ENCODE data around the gene ARRB2.

Gene ARRB2

DNA sequence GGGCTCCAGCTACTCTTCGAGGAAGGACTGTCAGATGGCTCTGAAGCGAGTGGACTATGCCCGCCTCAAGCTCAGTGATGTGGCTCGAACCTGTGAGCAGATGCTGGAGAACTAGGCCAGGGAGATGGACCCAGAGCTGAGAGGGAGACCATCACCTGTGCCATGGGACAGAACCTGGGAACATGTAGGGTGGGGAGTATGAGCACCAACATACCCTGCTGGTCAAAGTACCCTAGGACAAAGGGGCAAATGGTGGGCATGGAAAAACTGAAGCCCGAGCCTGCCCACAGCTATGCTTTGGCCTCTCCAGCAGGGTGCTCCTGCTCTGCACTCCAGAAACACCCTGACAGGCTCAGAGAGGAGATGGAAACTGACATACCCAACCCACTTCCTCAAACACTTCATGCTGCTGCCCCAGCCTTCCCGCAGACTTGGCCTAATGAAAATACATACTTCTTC lies 22.7 kb downstream of the ARRB2 start:
- DNase-seq, result no peak

DNA sequence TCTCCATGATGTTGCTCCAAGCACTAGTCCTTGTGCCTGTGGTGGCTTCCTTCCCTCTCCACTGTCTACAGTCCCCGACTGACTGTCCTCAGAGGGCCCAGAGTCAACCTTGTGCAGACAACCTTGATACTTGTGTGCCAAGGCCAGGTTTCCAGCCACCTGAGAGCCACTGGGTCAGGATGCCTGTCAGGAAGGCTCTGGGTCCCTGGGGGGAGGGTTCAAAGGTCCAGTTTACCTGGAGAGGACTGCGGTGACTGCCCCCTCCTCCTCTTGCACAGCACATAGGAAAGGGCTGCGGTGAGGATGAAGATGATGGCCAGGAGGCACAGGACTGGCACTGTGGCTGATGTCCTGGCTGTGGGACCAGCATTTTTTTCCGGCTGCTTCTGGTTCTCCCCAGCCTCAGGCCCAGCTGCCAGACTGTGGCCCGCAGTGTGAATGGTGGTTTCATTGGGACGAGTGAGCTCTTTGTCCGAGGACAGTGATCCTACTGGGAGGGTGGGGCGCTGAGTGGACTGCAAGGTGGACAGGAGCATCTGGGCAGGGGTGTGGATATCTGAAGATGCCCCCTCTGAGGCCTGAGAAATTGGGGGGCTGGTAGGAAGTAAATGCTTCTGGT lies 24.5 kb downstream of the ARRB2 start:
- no peak for DNase-seq

DNA sequence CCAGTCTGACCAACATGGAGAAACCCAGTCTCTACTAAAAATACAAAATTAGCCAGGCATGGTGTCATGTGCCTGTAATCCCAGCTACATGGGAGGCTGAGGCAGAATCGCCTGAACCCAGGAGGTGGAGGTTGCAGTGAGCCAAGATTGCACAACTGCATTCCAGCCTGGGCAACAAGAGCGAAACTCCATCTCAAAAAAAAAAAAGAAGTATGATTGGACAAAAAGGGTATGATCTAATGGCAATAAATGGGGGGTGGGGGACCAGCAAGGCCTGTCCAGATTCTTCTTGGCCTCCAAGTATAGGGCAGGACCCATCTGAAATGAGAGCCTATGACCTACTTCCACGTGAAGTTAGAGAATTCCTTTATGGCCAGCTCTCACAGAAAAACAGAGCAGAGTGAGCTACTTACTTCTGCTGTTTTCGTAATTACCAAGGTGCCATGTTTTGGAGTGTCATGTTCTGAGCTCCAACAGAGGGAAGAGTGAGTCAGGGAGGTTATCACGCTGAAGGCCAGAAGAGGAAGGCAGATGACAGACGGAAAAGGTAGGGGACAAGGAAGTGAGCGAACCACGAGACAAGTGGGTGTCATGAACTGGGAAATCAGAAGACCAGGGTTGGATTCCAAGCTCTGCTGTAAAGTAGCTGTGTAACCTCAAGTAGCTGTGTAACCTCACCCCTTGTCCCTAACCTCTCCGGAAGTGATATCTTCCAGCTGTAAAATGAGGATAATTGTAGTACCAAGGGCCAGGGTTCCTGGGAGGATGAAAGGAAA lies 25.6 kb downstream of the ARRB2 start:
- no peak for DNase-seq

DNA sequence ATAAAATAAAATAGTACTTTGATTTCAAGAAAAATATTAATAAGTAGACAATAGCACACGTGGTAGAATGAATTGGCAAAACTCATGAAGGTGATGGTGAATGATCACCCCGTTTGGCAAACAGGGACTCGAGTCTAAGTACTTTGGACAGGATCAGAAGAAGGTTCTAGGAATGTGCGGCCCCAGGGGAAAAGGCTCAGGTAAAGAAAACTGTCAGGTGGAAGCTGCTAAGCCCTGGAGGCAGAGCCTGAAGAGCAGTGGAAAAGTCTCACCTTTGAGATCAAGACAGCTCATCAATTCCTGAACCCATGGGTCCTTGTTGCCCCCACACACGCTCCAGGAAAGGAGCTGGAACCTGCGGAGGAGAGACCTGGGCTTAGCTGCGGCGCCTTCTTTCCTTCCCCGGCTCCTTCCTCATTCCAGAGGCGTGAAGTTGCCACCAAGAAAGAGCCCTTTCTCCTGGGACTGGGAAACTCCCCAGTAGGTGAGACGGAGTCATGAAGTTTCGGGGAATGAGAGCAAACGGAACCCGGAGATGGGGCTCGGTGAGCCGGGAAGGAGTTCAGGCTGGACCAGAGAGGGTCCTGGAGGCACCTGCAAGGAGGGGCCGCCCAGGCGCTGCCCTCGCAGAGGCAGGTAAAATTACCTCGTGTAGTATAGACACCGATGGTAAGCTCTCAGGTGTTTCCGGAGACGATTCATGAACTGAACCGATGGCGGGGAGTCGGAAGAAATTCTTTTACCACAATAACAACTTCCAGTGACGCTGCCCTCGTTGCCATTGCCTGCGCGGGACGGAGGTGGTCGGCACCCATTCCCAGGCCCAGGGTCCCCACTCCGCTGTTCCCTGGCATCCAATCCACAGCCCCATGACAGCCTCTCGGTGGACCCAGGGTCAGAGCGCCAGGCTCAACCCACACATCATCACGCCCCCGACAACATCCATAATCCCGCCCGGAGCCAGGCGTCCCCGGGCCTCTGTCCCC lies 28.0 kb downstream of the ARRB2 start:
- no peak for DNase-seq

DNA sequence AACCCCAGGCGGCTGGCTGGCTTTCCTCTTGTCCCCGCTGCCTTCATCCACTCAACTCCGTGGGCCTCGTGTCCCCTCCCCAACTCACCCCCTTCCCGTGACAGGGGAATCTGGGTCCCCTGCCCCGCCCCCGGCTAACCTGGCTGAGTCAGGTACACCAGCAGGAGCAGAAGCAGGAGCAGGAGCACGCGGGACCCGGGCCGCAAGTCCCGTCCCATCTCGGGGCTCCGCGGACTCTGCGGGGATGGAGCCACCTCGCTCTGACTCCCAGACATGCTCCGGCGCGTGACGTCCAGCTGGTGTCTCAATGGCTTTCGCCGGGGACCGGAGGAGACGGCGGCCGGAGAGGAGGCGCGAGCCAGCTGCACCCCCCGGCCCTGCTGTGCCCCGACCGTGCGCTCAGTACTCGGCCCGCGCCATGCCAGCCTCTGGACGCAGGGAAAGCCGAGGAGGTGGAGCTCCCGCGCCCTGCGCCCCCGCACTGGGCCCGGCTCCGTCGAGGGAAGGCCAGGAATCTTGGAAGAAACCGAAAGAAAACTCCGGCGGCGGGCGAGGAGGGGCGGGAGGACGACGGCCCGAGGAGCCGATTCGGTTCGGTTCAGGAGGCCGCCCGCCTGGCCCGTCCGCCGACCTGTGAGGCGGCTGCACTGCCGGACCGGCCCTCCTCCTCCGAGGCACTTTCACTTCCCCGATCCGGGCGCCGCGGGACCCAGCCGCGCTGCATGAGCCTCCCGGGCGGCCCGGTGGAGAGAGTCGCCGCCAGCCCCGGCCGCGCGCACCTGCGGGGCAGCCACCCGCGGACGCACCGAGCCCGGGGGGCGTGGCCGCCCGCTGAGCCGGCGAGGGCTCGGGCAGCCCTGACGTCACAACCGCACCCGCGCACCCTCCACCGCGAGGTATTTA lies 28.9 kb downstream of the ARRB2 start, which contains the start of the genes CXCL16 and ZMYND15:
TSS of gene CXCL16 (minus strand) at position 807 of the 903 bp plus-strand sequence. CDS start at position 218, 589 bp downstream.
TSS of gene ZMYND15 (plus strand) at position 712 of the 903 bp plus-strand sequence. CDS start 716 bp downstream, outside the sequence.
- peak; percentile 50 for DNase-seq

DNA sequence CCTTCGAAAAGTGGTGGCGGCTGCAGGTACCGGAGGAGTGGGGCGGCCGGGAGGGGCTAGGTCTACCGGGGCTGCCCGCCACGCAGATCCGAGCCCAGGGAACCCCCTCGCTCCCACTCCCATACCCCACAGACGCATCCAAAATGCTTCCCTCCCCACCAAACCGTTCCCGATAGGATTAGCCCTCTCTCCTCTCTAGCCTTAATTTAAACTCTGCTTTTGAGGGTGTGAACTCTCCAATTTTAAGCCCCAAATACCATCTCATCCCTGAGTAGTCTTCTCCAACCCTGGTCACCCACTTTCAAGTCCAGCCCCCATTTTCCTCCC lies 29.6 kb downstream of the ARRB2 start:
- DNase-seq, result no peak

DNA sequence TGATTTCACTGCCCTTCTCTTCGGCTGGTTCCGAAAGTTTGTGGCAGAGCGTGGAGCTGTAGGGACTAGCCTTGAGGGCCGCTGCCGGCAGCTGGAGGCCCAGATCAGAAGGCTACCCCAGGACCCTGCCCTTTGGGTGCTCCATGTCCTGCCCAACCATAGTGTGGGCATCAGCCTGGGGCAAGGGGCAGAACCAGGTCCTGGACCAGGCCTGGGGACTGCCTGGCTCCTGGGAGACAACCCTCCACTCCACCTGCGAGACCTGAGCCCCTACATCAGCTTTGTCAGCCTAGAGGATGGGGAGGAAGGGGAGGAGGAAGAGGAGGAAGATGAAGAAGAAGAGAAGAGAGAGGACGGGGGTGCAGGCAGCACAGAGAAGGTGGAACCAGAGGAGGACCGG lies 30.2 kb downstream of the ARRB2 start:
- DNase-seq, result no peak

DNA sequence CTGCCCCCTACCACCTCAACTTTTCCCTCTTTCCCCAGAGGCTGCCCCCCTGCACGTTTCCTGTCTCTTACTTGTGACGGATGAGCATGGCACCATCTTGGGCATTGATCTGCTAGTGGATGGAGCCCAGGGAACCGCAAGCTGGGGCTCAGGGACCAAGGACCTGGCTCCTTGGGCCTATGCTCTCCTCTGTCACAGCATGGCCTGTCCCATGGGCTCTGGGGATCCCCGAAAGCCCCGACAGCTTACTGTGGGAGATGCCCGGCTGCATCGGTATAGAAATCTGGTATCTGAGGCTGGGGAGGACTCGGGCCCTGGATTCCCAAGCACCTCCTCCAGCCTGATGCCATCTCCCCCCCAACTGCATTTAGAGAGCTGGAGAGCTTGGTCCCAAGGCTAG lies 31.1 kb downstream of the ARRB2 start:
- no peak for DNase-seq

DNA sequence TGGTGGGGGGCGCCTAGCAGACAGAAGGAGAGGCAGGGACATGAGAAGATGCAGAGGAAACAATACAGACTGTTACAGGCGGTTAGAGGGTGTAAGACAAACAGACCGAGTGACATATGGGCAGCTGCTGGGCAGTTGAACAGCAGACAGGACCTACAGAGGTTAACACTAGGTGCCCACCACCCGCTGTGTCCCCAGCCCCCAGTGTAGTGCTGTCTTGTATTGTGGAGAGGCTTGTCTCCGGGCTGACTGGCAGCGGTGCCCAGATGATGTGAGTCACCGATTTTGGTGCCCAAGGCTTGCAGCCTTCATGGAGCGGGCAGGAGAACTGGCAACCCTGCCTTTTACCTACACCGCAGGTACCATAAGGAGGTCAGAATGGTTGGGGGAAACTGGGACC lies 31.7 kb downstream of the ARRB2 start:
- no peak for DNase-seq

DNA sequence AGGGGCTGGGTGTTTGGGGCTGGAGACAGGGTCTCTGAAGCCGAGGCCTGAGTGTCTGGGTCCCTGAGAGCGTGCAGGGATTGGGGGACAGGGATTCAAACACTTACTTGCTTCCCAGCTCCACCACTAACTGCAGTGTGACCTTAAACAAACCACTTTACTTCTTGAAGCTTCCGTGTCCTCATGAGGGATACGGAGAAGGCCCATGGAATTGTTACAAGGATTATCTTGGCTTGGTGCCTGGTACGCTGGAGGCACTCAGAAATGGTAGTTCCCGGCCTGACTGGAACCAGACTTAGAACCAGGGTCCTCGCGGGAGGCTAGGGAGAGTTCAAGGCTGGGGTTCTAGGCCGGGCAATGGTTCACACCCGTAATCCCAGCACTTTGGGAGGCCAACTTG lies 32.2 kb downstream of the ARRB2 start:
- DNase-seq, result no peak

DNA sequence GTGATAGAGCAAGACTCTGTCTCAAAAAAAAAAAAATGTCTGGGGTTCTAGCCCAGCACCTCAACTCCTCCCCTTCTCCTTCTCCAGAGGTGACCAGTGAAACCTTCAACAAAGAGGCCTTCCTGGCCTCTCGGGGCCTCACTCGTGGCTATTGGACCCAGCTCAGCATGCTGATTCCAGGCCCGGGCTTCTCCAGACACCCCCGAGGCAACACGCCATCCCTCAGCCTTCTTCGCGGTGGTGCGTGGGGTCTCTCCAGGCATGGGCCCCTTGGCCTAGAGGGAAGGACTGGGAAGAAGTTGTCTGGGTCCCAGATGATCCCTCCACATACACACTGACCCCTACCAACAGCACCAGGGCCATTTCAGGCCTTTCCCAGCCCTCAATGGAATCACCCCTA lies 32.8 kb downstream of the ARRB2 start:
- DNase-seq, result no peak

DNA sequence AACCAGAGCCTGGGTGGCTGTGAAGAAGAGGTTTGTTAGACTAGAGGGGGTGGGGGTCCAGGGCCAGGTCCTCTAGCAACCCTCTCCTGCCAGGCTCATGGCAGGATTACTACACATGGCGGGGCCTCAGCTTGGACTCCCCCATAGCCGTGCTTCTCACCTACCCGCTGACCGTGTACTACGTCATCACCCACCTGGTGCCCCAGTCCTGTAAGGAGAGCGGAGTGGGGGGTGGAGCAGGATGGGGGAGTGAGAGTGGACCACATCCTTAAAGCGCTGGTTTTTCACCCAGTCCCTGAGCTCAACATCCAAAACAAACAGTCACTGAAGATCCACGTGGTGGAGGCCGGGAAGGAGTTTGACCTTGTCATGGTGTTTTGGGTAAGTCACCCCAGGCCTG lies 33.5 kb downstream of the ARRB2 start:
- no peak for DNase-seq

DNA sequence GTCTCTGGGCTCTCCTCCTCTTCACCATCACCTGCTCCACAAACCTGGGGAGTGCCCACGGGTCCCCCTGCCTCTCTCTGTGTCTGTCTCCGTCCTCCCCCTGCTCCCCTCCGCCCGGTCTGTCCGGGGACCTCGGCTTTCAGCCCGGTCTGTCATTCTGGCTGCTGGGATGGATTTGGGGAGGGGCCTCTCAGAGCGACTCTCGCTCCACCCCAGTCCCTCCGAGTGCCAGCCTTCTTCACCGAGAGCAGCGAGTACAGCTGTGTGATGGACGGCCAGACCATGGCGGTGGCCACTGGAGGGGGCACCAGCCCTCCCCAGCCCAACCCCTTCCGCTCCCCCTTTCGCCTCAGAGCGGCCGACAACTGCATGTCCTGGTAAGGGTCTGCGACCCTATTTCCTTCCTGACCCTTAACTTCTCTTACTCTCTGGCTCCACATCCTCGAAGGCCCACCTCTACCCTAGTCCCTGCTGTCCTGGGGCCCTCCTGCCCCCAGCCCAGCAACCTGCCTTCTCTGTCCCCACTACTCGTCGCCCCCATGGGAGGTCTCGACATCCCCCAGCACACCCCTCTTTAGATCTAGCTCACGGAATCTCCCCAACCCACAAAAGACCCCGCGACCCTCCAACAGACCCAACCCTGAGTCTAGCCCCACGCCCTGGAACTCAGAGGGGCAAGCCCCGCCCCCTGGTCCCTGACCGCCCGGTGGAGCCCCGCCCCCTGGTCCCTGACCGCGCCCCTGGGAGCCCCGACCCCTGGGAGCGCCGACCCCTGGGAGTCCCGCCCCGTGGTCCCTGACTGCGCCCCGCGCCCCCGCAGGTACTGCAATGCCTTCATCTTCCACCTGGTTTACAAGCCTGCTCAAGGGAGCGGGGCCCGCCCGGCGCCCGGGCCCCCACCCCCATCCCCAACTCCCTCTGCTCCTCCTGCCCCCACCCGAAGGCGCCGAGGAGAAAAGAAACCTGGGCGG lies 34.9 kb downstream of the ARRB2 start:
- DNase-seq, result no peak

DNA sequence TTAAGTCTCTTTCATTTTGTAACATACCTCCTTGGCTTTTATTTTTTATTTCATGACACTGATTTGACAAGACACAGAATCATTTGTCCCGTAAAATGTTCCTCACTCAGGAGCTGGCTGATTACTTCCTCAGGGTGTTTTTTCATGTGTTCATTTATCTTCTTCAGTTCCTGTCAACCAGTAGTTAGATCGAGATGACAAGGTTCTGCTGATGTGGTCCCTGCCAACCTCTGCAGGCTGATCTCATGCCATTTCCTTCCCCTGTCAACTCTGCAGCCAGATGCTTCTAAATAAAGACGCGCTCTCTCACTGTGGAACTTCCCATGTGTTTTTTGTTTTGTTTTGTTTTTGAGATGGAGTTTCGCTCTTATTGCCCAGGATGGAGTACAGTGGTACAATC lies 37.4 kb downstream of the ARRB2 start:
- no peak for DNase-seq

DNA sequence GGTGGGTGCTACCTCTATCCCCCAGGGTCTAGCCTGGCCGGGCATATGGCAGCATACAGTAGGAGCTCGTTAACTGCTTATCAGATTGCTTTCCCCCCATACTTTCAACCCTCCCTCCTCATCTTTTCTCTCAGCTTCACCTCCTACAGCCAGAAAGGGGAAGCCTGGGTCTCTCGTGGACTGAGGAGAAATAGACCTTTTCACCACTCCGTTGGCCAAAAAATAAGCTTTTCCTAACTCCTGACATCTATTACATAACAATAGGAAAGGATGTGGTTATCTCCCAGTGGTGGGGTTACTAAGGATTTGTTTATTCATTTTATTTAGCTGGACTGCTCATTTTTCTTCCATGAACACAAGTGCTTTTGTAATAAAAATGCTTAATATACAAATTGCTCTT lies 38.3 kb downstream of the ARRB2 start:
- DNase-seq, result no peak

DNA sequence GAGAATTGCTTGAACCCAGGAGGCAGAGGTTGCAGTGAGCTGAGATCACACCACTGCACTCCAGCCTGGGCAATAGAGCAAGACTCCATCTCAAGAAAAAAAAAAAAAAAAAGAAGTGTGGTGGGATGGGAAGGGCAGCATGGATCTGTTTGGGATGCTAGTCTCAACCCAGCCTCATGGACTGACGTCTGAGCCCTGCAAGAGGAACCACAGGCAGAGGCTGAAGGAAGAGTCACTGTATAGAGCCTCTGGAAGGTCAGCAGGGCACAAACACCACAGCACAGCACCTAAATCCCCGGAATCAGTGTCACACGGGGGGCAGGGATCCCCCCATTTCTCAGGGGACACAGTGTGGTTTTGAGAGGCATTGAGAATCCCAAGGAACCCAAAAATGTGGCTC lies 40.2 kb downstream of the ARRB2 start:
- no peak for DNase-seq

DNA sequence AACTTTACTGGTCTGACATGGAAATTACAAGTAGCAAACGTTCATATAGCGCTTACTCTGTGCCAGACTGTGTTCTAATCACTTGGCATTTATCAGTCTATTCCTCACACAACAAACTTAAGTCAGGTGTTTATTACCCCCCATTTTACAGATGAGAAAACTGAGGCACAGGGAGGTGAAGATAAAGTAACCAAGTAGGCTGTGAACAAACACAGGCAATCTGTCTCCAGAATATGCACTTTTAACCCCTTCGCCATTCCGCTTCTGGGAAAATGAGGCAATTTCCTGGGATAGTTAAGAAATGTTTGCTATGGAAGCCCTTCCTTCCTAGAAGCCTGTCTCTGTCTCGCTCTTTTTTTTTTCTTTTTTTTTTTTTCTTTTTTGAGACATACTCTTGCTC lies 41.5 kb downstream of the ARRB2 start:
- no peak for DNase-seq

DNA sequence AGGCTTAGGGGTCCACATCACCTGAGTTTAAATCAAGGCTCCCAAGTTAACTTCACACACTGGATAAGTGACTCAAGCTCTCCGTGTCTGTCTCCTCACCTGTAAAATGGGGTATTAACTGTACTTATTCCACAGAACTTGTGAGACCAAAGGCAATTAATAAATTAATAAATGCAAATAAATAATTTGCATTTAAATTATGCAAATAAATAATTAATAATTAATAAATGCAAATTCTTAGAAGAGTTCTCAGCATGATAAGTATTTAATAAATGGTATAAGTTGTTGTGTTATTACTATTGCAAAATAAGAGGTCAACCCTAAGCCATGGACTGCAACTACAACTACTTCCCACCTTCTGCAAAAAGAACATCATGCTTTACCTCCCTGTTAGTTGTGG lies 43.0 kb downstream of the ARRB2 start:
- no peak for DNase-seq

DNA sequence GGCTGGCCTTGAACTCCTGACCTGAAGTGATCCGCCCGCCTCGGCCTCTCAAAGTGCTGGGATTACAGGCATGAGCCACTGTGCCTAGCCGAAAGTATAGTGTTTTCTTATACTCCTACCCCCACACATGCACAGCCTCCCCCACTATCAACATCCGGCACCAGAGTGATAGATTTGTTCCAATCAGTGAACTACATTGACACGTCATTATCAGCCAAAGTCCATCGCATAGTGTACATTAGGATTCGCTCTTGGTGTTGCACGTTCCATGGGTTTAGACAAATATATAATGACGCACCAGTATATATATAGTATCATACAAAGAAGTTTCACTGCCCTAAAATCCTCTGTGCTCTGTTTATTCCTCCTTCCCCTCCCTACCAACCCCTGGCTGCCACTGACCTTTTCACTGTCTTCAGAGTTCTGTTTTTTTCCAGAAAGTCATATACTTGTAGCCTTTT lies 49.4 kb downstream of the ARRB2 start:
- DNase-seq, result no peak

DNA sequence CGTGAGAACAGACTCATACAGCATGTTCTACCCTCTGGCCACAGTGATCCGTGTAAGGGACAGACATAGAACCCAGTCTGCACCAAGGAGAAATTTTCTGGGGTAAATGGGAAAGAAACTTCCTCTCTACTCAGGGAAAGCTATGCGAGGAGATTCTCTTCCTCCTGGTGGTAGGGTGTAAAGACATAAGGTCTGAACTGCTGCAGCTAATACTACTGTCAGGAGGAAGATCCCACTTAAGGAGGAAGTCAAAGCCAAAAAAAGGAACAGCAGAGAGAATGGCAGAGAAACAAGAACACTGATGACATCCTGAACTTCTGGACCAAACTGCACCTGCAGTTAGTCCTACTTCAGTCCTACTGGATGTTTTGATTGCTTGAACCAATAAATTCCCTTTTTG lies 54.2 kb downstream of the ARRB2 start:
- DNase-seq, result no peak

DNA sequence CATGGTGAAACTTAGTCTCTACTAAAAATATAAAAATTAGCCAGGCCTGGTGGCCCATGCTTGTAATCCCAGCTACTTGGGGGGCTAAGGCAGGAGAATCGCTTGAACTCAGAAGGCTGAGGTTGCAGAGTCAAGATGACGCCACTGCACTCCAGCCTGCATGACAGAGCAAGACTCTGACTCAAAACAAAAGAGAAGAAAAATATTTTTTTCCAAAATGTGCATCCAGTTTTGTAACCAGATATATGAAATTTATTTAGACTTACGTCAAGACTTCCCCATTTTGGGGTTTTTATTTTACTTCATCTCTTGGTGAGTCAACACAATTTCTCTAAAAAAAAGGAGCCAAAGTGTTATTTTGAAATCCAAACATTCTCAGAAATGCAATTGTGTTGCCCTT lies 55.8 kb downstream of the ARRB2 start:
- DNase-seq, result no peak

All from activated CD4-positive, alpha-beta T cell treated with anti-CD3 and anti-CD28 coated beads, Interleukin-2, amount 50 U/mL, for 4 hours (primary cell).